B cell (primary cell): Measurements from ENCODE around the gene DSCAML1. TPM values are rescaled to one million over a fixed set of nuclear protein-coding genes. Genes with fewer than 3 reads are reported as not detected.

ENCODE experiments used
- ATAC-seq: fragments of 200-7000 bp; cut with Tn5 transposase; one replicate; pipeline ENCODE4 v1.10.0; 2021; ENCODE audit warnings: low read depth, mild to moderate bottlenecking, moderate number of reproducible peaks, moderate library complexity
- CTCF ChIA-PET: fragments of 350-600 bp; sonication (Branson Sonifier 250); formaldehyde crosslinking; loops from one replicate; lab custom pipeline; 2021; ENCODE audit warnings: antibody characterized with exemption, inconsistent platforms; lab: Charles Lee
- POLR2A ChIA-PET: fragments of 350-600 bp; sonication (Branson Sonifier 250); formaldehyde crosslinking; loops from one replicate; lab custom pipeline; 2021; ENCODE audit warnings: antibody characterized with exemption; lab: Charles Lee
- DNase-seq: peaks from one replicate; pipeline ENCODE4 v3.0.0; 2013
- H2AFZ ChIP-seq: 2 replicates; pipeline ENCODE4 v1.6.1; 2012; ENCODE audit warnings: mild to moderate bottlenecking, low read depth, low read length; ENCODE audit not compliant: insufficient read depth, poor library complexity, severe bottlenecking
- H3K27ac ChIP-seq, 2 donors: 1 replicate in 1 of 2; 2 replicates in 1 of 2; pipeline ENCODE4 v1.5.1; 2012 to 2013; ENCODE audit warnings: low read length in 2 of 2, mild to moderate bottlenecking in 2 of 2, moderate library complexity in 1 of 2
- H3K27me3 ChIP-seq, 4 experiments: fragments of 200-600 bp in 1 of 4; sonication (generic) in 1 of 4; replicated peaks in 1 of 4; 1 replicate in 2 of 4; 2 replicates in 2 of 4; pipeline versions ENCODE4 v1.6.1 to v1.7.0; 2013 to 2016; ENCODE audit warnings: low read length in 3 of 4, mild to moderate bottlenecking in 2 of 4, mixed read lengths in 1 of 4, moderate library complexity in 1 of 4; ENCODE audit not compliant: insufficient read depth in 4 of 4, control insufficient read depth in 3 of 4; ENCODE audit errors: control extremely low read depth in 1 of 4
- H3K36me3 ChIP-seq, 2 experiments: replicated peaks in 1 of 2; 1 replicate in 1 of 2; 2 replicates in 1 of 2; pipeline versions ENCODE4 v1.6.1 to v1.7.1; 2013; ENCODE audit warnings: low read length in 1 of 2; ENCODE audit not compliant: insufficient read depth in 2 of 2, control insufficient read depth in 1 of 2; ENCODE audit errors: control extremely low read depth in 1 of 2, extremely low read depth in 1 of 2
- H3K4me1 ChIP-seq, 2 donors: fragments of 200-600 bp in 1 of 2; sonication (generic) in 1 of 2; 1 replicate in 1 of 2; 2 replicates in 1 of 2; pipeline versions ENCODE4 v1.5.1 to v1.6.1; 2013 to 2017; ENCODE audit warnings: low read length in 2 of 2; ENCODE audit not compliant: control insufficient read depth in 2 of 2, insufficient read depth in 2 of 2
- H3K4me2 ChIP-seq: replicated peaks from 2 replicates; pipeline ENCODE3; 2012; ENCODE audit warnings: mild to moderate bottlenecking, low read depth, low read length; ENCODE audit not compliant: poor library complexity, severe bottlenecking
- H3K4me3 ChIP-seq, 5 experiments: fragments of 200-600 bp in 1 of 5; sonication (generic) in 1 of 5; 1 replicate in 3 of 5; 2 replicates in 2 of 5; pipeline versions ENCODE4 v1.5.1 to v1.7.0; 2011 to 2016; ENCODE audit warnings: low read length in 4 of 5, mild to moderate bottlenecking in 4 of 5, low read depth in 2 of 5, control low read depth in 1 of 5, moderate library complexity in 1 of 5; ENCODE audit not compliant: insufficient read depth in 1 of 5; ENCODE audit errors: control extremely low read depth in 1 of 5, extremely low read depth in 1 of 5
- H3K79me2 ChIP-seq: fragments of 200-600 bp; sonication (generic); one replicate; pipeline ENCODE4 v1.6.0; 2016; ENCODE audit warnings: low read length; ENCODE audit not compliant: control insufficient read depth, insufficient read depth
- H3K9ac ChIP-seq: fragments of 200-600 bp; sonication (generic); 2 replicates; pipeline ENCODE4 v1.6.1; 2017; ENCODE audit warnings: mild to moderate bottlenecking, low read length, moderate library complexity
- H3K9me3 ChIP-seq, 3 donors: one replicate each; pipeline versions ENCODE4 v1.6.1 to v1.7.1; 2013; ENCODE audit warnings: low read length in 2 of 3; ENCODE audit not compliant: control insufficient read depth in 2 of 3, insufficient read depth in 1 of 3; ENCODE audit errors: control extremely low read depth in 1 of 3
- H4K20me1 ChIP-seq: 2 replicates; pipeline ENCODE4 v1.6.0; 2012; ENCODE audit warnings: mild to moderate bottlenecking, low read length; ENCODE audit not compliant: insufficient read depth, control insufficient read depth, poor library complexity, severe bottlenecking
- H3K27ac Mint-ChIP-seq: one replicate; pipeline ENCODE4 v1.8.0; 2021; ENCODE audit warnings: mixed read lengths
- H3K27me3 Mint-ChIP-seq: one replicate; pipeline ENCODE4 v1.8.0; 2021; ENCODE audit warnings: mixed read lengths
- H3K4me1 Mint-ChIP-seq: one replicate; pipeline ENCODE4 v1.8.0; 2021; ENCODE audit warnings: mixed read lengths
- H3K4me3 Mint-ChIP-seq: one replicate; pipeline ENCODE4 v1.8.0; 2021; ENCODE audit warnings: mixed read lengths
- H3K9me3 Mint-ChIP-seq: one replicate; pipeline ENCODE4 v1.8.0; 2022; ENCODE audit warnings: mixed read lengths; ENCODE audit not compliant: insufficient read depth
- EZH2 ChIP-seq: IDR thresholded peaks from 2 replicates; pipeline ENCODE4 v1.6.1; 2012; ENCODE audit warnings: borderline replicate concordance, low read depth, mild to moderate bottlenecking, moderate library complexity, low read length; ENCODE audit not compliant: insufficient read depth, poor library complexity, severe bottlenecking
- WGBS: methylation state at CpG from one replicate; pipeline ENCODE4 v1.1.5; 2013; ENCODE audit warnings: missing lambda C conversion rate; ENCODE audit not compliant: insufficient coverage; 5-methylcytosine and 5-hydroxymethylcytosine counted together
- intact Hi-C: fragments of 100-400 bp; cut with micrococcal nuclease; formaldehyde crosslinking; loops from one replicate; pipeline ENCODE4 v1.10.0; 2022
- polyA plus RNA-seq: library from polyadenylated mRNA; depleted of rRNA; stranded (reverse); fragments of >200 nt; gene quantifications from 2 replicates; pipeline ENCODE4 v1.2.3, GENCODE V29; 2012
- total RNA-seq, 2 donors: library from RNA; stranded (reverse); fragments of 120-200 nt in 1 of 2; gene quantifications; 1 replicate in 1 of 2; 2 replicates in 1 of 2; pipeline versions ENCODE4 v1.2.3 to v1.2.4, GENCODE V29; 2013 to 2022
- TF ChIP-seq, protein P1 (sequence below): fragments of 200-600 bp; IDR thresholded peaks from one replicate; pipeline ENCODE4 v1.8.0; 2022; ENCODE audit warnings: antibody characterized with exemption, mild to moderate bottlenecking

The DSCAML1 gene
- total and polyA plus RNA-seq, 2 donors (not counting 1 experiment from before 2014, with no cell fraction given), result 1.2 to 6.2 TPM

DNA sequence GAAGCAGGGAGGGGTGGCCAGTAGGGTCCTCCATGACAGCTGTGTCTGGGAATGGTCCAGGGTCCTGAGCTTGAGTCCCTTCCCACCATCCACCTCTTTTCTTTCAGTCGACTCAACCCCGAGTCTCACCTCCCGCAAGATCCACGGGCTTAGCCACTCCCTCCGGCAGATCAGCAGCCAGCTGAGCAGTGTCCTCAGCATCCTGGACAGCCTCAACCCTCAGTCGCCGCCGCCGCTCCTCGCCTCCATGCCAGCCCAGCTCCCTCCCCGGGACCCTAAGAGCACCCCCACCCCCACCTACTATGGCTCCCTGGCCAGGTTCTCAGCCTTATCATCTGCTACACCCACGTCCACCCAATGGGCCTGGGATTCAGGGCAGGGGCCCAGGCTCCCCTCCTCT, 387.5 kb downstream of the DSCAML1 start:
- intact Hi-C loops, result no loop called here
- H3K27me3 Mint-ChIP-seq, result no peaks in the 10 kb centered on the region
- H3K4me2 ChIP-seq, result no peak overlapping the region
- no peaks in the 10 kb centered on the region for H3K4me1 ChIP-seq
- peaks cover 0 to 34% of the 10 kb centered on the region in 2 experiments for H3K36me3 ChIP-seq
- no peak overlapping the region for H3K4me3 Mint-ChIP-seq
- WGBS, result 96% methylated on average over 12 of the region's 12 CpGs
- ATAC-seq, result no peak
- H2AFZ ChIP-seq, result no peak overlapping the region
- no peak for DNase-seq
- no peak overlapping the region for H3K27ac Mint-ChIP-seq
- no peak overlapping the region for H3K4me3 ChIP-seq
- H3K9me3 Mint-ChIP-seq, result peaks cover 10% of the 10 kb centered on the region
- H3K27me3 ChIP-seq, result no peaks in the 10 kb centered on the region
- TF ChIP-seq EZH2, result no peak
- TF ChIP-seq, protein P1, sequence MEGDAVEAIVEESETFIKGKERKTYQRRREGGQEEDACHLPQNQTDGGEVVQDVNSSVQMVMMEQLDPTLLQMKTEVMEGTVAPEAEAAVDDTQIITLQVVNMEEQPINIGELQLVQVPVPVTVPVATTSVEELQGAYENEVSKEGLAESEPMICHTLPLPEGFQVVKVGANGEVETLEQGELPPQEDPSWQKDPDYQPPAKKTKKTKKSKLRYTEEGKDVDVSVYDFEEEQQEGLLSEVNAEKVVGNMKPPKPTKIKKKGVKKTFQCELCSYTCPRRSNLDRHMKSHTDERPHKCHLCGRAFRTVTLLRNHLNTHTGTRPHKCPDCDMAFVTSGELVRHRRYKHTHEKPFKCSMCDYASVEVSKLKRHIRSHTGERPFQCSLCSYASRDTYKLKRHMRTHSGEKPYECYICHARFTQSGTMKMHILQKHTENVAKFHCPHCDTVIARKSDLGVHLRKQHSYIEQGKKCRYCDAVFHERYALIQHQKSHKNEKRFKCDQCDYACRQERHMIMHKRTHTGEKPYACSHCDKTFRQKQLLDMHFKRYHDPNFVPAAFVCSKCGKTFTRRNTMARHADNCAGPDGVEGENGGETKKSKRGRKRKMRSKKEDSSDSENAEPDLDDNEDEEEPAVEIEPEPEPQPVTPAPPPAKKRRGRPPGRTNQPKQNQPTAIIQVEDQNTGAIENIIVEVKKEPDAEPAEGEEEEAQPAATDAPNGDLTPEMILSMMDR, result no peak
- no peaks in the 10 kb centered on the region for H3K79me2 ChIP-seq
- H4K20me1 ChIP-seq, result no peaks in the 10 kb centered on the region
- H3K4me1 Mint-ChIP-seq, result no peaks in the 10 kb centered on the region
- H3K27ac ChIP-seq, result no peak overlapping the region
- CTCF ChIA-PET, result interaction anchor here (1.3 kb wide), 1 partner anchor 17 kb away, joined by 4 read pairs; no protein-coding TSS in a partner anchor
- no peak overlapping the region for H3K9ac ChIP-seq
- H3K9me3 ChIP-seq, result peaks cover 0 to 15% (median 1%) of the 10 kb centered on the region in 3 donors
- POLR2A ChIA-PET, result no interaction called here

DNA sequence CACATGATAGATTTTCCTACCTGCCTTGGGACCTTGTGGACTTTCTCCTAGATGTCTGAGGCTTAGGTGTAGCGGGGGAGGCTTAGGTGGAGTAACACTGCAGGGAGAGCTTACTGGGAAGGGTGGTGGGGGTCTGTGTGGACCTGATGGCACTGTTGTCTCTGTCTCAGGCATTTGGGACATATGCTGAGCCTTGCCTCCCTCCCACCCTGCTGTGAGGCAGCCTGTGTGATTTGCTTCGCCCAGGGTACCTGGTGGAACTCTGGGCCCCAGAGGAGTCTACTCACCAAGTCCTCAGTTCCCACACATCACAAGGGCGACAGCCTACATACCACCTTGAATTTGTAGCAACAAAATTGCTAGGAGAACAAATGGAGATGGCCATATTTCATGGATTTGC, 388.7 kb downstream of the DSCAML1 start:
- no peak overlapping the region for H3K4me3 Mint-ChIP-seq
- ATAC-seq (no peak), DNase-seq (no peak)
- no peak overlapping the region for H2AFZ ChIP-seq
- CTCF ChIA-PET, result no interaction called here
- no peaks in the 10 kb centered on the region for H4K20me1 ChIP-seq
- no peak overlapping the region for H3K27ac Mint-ChIP-seq
- H3K36me3 ChIP-seq, result peaks cover 0 to 34% of the 10 kb centered on the region in 2 experiments
- peaks cover 10% of the 10 kb centered on the region for H3K9me3 Mint-ChIP-seq
- H3K79me2 ChIP-seq, result no peaks in the 10 kb centered on the region
- WGBS, result 100% methylated on average over 2 of the region's 3 CpGs
- no peak overlapping the region for H3K9ac ChIP-seq
- no peaks in the 10 kb centered on the region for H3K4me1 ChIP-seq
- no peak overlapping the region for H3K4me3 ChIP-seq
- H3K27ac ChIP-seq, result no peak overlapping the region
- H3K4me2 ChIP-seq, result no peak overlapping the region
- intact Hi-C loops, result no loop called here
- H3K27me3 Mint-ChIP-seq, result no peaks in the 10 kb centered on the region
- H3K9me3 ChIP-seq, result peaks cover 0 to 18% (median 1%) of the 10 kb centered on the region in 3 donors
- POLR2A ChIA-PET, result no interaction called here
- H3K27me3 ChIP-seq, result no peaks in the 10 kb centered on the region
- no peak for TF ChIP-seq EZH2
- TF ChIP-seq, protein P1, result no peak
- no peaks in the 10 kb centered on the region for H3K4me1 Mint-ChIP-seq
